HEK293 (cell line): ENCODE results near the gene LSM11.

Experiments used
- GLI2 ChIP-seq: fragments of 450-650 bp; formaldehyde crosslinking; IDR thresholded peaks from 2 replicates; pipeline ENCODE4; 2017; ENCODE audit warnings: missing biosample characterization, missing genetic modification characterization, low read depth, borderline replicate concordance
- HOXD13 ChIP-seq: sonication (generic); formaldehyde crosslinking; IDR thresholded peaks from 2 replicates; pipeline ENCODE4 v1.8.0; 2022; ENCODE audit warnings: missing genetic modification reagents, borderline replicate concordance
- MEIS1 ChIP-seq: sonication (generic); formaldehyde crosslinking; IDR thresholded peaks from 2 replicates; pipeline ENCODE4 v1.8.1; 2022; ENCODE audit warnings: missing genetic modification reagents, mild to moderate bottlenecking, borderline replicate concordance
- MYNN ChIP-seq: fragments of 450-650 bp; formaldehyde crosslinking; IDR thresholded peaks from 2 replicates; pipeline ENCODE4 v1.5.1; 2016; ENCODE audit warnings: missing biosample characterization, missing genetic modification characterization, borderline replicate concordance
- SALL2 ChIP-seq: fragments of 450-650 bp; formaldehyde crosslinking; IDR thresholded peaks from 2 replicates; pipeline ENCODE4 v1.5.0; 2017; ENCODE audit warnings: missing biosample characterization, mild to moderate bottlenecking, missing genetic modification characterization, borderline replicate concordance
- SCRT2 ChIP-seq: fragments of 450-650 bp; formaldehyde crosslinking; IDR thresholded peaks from 2 replicates; pipeline ENCODE4 v1.5.1; 2016; ENCODE audit warnings: missing biosample characterization, missing genetic modification characterization
- ZBTB21 ChIP-seq: fragments of 450-650 bp; formaldehyde crosslinking; IDR thresholded peaks from 2 replicates; pipeline ENCODE4 v1.5.1; 2017; ENCODE audit warnings: missing biosample characterization, missing genetic modification characterization
- ZBTB49 ChIP-seq: fragments of 450-650 bp; formaldehyde crosslinking; IDR thresholded peaks from 2 replicates; pipeline ENCODE4 v1.5.1; 2016; ENCODE audit warnings: missing biosample characterization, missing genetic modification characterization, low read depth
- ZFHX2 ChIP-seq: fragments of 450-650 bp; formaldehyde crosslinking; conservative IDR thresholded peaks from 2 replicates; pipeline ENCODE4 v1.5.1; 2016; ENCODE audit warnings: missing biosample characterization, missing genetic modification characterization
- ZNF10 ChIP-seq: fragments of 450-650 bp; formaldehyde crosslinking; IDR thresholded peaks from 2 replicates; pipeline ENCODE4 v1.5.1; 2017; ENCODE audit warnings: missing biosample characterization, missing genetic modification characterization
- ZNF211 ChIP-seq: fragments of 450-650 bp; formaldehyde crosslinking; IDR thresholded peaks from 2 replicates; pipeline ENCODE4 v1.5.1; 2016; ENCODE audit warnings: low read depth, missing biosample characterization, missing genetic modification characterization
- ZNF248 ChIP-seq: fragments of 450-650 bp; formaldehyde crosslinking; IDR thresholded peaks from 2 replicates; pipeline ENCODE4 v1.5.1; 2017; ENCODE audit warnings: missing biosample characterization, missing genetic modification characterization
- ZNF311 ChIP-seq: fragments of 450-650 bp; formaldehyde crosslinking; IDR thresholded peaks from 2 replicates; pipeline ENCODE4 v1.5.1; 2017; ENCODE audit warnings: missing biosample characterization, missing genetic modification characterization, borderline replicate concordance
- ZNF423 ChIP-seq: fragments of 450-650 bp; formaldehyde crosslinking; IDR thresholded peaks from 2 replicates; pipeline ENCODE4 v1.5.1; 2016; ENCODE audit warnings: missing biosample characterization, missing genetic modification characterization
- ZNF561 ChIP-seq: fragments of 450-650 bp; IDR thresholded peaks from 2 replicates; pipeline ENCODE4 v1.5.1; 2018; ENCODE audit warnings: missing biosample characterization, missing genetic modification characterization, borderline replicate concordance
- ZNF585B ChIP-seq: fragments of 450-650 bp; formaldehyde crosslinking; IDR thresholded peaks from 2 replicates; pipeline ENCODE4 v1.5.1; 2016; ENCODE audit warnings: missing biosample characterization, missing genetic modification characterization
- ZNF621 ChIP-seq: fragments of 450-650 bp; formaldehyde crosslinking; IDR thresholded peaks from 2 replicates; pipeline ENCODE4 v1.5.1; 2017; ENCODE audit warnings: missing biosample characterization, missing genetic modification characterization
- ZNF623 ChIP-seq: fragments of 450-650 bp; formaldehyde crosslinking; IDR thresholded peaks from 2 replicates; pipeline ENCODE4 v1.5.1; 2016; ENCODE audit warnings: missing biosample characterization, missing genetic modification characterization
- ZNF624 ChIP-seq: fragments of 450-650 bp; formaldehyde crosslinking; IDR thresholded peaks from 2 replicates; pipeline ENCODE4 v1.5.1; 2017; ENCODE audit warnings: missing biosample characterization, missing genetic modification characterization
- ZNF629 ChIP-seq: fragments of 450-650 bp; formaldehyde crosslinking; IDR thresholded peaks from 2 replicates; pipeline ENCODE4 v1.5.1; 2017; ENCODE audit warnings: missing biosample characterization, missing genetic modification characterization
- TF ChIP-seq, protein P1 (sequence below): fragments of 450-650 bp; formaldehyde crosslinking; IDR thresholded peaks from 2 replicates; pipeline ENCODE4 v1.5.1; 2016; ENCODE audit warnings: missing biosample characterization, missing genetic modification characterization
- TF ChIP-seq, protein P2 (sequence below): fragments of 450-650 bp; formaldehyde crosslinking; IDR thresholded peaks from 2 replicates; pipeline ENCODE4; 2016; ENCODE audit warnings: missing biosample characterization, missing genetic modification characterization
- TF ChIP-seq, protein P3 (sequence below): fragments of 450-650 bp; formaldehyde crosslinking; IDR thresholded peaks from 2 replicates; pipeline ENCODE4 v1.5.1; 2016; ENCODE audit warnings: missing biosample characterization, missing genetic modification characterization, borderline replicate concordance

LSM11 gene

GRCh38 chr5:157747173-157747740 lies 3.7 kb downstream of the LSM11 start (continued):
- TF ChIP-seq ZNF623 (tag by site-specific recombination) (no peak), ZNF10 (tag by site-specific recombination) (no peak), ZNF624 (tag by site-specific recombination) (no peak), ZNF211 (tag by site-specific recombination) (no peak), ZBTB49 (tag by site-specific recombination) (no peak), ZNF311 (tag by site-specific recombination) (no peak), SALL2 (tag by site-specific recombination) (no peak), ZNF585B (tag by site-specific recombination) (no peak), MYNN (no peak), SCRT2 (tag by site-specific recombination) (peak; percentile 56), ZNF423 (tag by site-specific recombination) (no peak), ZNF248 (tag by site-specific recombination) (no peak), ZNF561 (peak; percentile 40; the same call in 1 of the 2 replicates), HOXD13 (CRISPR knock-in tag) (no peak), ZFHX2 (tag by site-specific recombination) (no peak), ZBTB21 (tag by site-specific recombination) (0 out of 2 replicates have a peak, but pooled peaks have one; percentile 32), ZNF621 (tag by site-specific recombination) (no peak), MEIS1 (CRISPR knock-in tag) (no peak), ZNF629 (tag by site-specific recombination) (peak; percentile 61), GLI2 (tag by site-specific recombination) (no peak)
- TF ChIP-seq, protein P1, sequence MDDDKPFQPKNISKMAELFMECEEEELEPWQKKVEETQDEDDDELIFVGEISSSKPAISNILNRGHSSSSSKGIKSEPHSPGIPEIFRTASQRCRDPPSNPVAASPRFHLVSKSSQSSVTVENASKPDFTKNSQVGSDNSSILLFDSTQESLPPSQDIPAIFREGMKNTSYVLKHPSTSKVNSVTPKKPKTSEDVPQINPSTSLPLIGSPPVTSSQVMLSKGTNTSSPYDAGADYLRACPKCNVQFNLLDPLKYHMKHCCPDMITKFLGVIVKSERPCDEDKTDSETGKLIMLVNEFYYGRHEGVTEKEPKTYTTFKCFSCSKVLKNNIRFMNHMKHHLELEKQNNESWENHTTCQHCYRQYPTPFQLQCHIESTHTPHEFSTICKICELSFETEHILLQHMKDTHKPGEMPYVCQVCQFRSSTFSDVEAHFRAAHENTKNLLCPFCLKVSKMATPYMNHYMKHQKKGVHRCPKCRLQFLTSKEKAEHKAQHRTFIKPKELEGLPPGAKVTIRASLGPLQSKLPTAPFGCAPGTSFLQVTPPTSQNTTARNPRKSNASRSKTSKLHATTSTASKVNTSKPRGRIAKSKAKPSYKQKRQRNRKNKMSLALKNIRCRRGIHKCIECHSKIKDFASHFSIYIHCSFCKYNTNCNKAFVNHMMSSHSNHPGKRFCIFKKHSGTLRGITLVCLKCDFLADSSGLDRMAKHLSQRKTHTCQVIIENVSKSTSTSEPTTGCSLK (tag by site-specific recombination) = no peak
- TF ChIP-seq, protein P2, sequence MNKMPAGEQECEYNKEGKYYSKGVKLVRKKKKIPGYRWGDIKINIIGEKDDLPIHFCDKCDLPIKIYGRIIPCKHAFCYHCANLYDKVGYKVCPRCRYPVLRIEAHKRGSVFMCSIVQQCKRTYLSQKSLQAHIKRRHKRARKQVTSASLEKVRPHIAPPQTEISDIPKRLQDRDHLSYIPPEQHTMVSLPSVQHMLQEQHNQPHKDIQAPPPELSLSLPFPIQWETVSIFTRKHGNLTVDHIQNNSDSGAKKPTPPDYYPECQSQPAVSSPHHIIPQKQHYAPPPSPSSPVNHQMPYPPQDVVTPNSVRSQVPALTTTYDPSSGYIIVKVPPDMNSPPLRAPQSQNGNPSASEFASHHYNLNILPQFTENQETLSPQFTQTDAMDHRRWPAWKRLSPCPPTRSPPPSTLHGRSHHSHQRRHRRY (tag by site-specific recombination) = no peak
- TF ChIP-seq, protein P3, sequence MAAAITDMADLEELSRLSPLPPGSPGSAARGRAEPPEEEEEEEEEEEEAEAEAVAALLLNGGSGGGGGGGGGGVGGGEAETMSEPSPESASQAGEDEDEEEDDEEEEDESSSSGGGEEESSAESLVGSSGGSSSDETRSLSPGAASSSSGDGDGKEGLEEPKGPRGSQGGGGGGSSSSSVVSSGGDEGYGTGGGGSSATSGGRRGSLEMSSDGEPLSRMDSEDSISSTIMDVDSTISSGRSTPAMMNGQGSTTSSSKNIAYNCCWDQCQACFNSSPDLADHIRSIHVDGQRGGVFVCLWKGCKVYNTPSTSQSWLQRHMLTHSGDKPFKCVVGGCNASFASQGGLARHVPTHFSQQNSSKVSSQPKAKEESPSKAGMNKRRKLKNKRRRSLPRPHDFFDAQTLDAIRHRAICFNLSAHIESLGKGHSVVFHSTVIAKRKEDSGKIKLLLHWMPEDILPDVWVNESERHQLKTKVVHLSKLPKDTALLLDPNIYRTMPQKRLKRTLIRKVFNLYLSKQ (tag by site-specific recombination) = no peak
